Ishikawa (cell line): ENCODE measurements around the gene RBBP6.

Experiments used
- CEBPB ChIP-seq: IDR thresholded peaks from 2 replicates; pipeline ENCODE4 v1.6.1; 2012
- NFIC ChIP-seq: IDR thresholded peaks from 2 replicates; pipeline ENCODE4 v1.6.1; 2012
- TAF1 ChIP-seq: IDR thresholded peaks from 2 replicates; pipeline ENCODE4 v1.6.1; 2012; ENCODE audit warnings: low read depth, mild to moderate bottlenecking
- ZBTB7A ChIP-seq: IDR thresholded peaks from 2 replicates; pipeline ENCODE4 v1.6.1; 2012; ENCODE audit warnings: low read depth

- no peak for TF ChIP-seq TAF1
- no peak for TF ChIP-seq NFIC
- TF ChIP-seq ZBTB7A: no peak
- no peak for TF ChIP-seq CEBPB
Observed at GRCh38 chr16:24516900-24517669, 22.3 kb upstream of the RBBP6 start.
